ENCODE results near the gene KLK7.

Gene KLK7

GRCh38 chr19:50943074-50943828, 40.5 kb downstream of the KLK7 start:
- no peaks in the 10 kb centered on the region for H3K79me2 ChIP-seq (ENCODE audit: insufficient read depth, low read length)
- H3K4me2 ChIP-seq (ENCODE audit: low read depth, low read length, poor library complexity, severe bottlenecking), result no peak overlapping the region
- H3K9me3 ChIP-seq (ENCODE audit: insufficient read depth, low read depth, low read length), result no peaks in the 10 kb centered on the region
- H3F3A ChIP-seq (ENCODE audit: low read depth), result no peaks in the 10 kb centered on the region
- no peaks in the 10 kb centered on the region for H3K4me1 ChIP-seq (ENCODE audit: insufficient read depth, low read length, poor library complexity, severe bottlenecking)
- H3K36me3 ChIP-seq (ENCODE audit: insufficient read depth, low read length), result no peaks in the 10 kb centered on the region
- TF ChIP-seq, protein P1, sequence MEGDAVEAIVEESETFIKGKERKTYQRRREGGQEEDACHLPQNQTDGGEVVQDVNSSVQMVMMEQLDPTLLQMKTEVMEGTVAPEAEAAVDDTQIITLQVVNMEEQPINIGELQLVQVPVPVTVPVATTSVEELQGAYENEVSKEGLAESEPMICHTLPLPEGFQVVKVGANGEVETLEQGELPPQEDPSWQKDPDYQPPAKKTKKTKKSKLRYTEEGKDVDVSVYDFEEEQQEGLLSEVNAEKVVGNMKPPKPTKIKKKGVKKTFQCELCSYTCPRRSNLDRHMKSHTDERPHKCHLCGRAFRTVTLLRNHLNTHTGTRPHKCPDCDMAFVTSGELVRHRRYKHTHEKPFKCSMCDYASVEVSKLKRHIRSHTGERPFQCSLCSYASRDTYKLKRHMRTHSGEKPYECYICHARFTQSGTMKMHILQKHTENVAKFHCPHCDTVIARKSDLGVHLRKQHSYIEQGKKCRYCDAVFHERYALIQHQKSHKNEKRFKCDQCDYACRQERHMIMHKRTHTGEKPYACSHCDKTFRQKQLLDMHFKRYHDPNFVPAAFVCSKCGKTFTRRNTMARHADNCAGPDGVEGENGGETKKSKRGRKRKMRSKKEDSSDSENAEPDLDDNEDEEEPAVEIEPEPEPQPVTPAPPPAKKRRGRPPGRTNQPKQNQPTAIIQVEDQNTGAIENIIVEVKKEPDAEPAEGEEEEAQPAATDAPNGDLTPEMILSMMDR (conservative IDR thresholded peaks at IDR 0.05; ENCODE audit: low read length), result no peak
- no peak for TF ChIP-seq EZH2phosphoT487 (IDR thresholded peaks at IDR 0.05; ENCODE audit: borderline replicate concordance)
- H3K4me3 ChIP-seq (ENCODE audit: low read length, poor library complexity, severe bottlenecking), result no peak overlapping the region
- H3K9me2 ChIP-seq (replicated peaks; ENCODE audit: low read depth, low read length), result no peaks in the 10 kb centered on the region
- no peak overlapping the region for H3K9ac ChIP-seq (ENCODE audit: low read depth, low read length, poor library complexity, severe bottlenecking)
- H4K20me1 ChIP-seq (ENCODE audit: insufficient read depth, low read length, poor library complexity, severe bottlenecking), result no peaks in the 10 kb centered on the region
- H3K27me3 ChIP-seq (ENCODE audit: insufficient read depth, low read length, poor library complexity, severe bottlenecking), result no peaks in the 10 kb centered on the region
- no peak overlapping the region for H2AFZ ChIP-seq (ENCODE audit: low read length)

- Histone ChIP-seq H3K9me2 (replicated peaks; ENCODE audit: low read depth, low read length) (no peaks in the 10 kb centered on the region), H3K9me3 (ENCODE audit: insufficient read depth, low read depth, low read length) (no peaks in the 10 kb centered on the region), H4K20me1 (ENCODE audit: insufficient read depth, low read length, poor library complexity, severe bottlenecking) (no peaks in the 10 kb centered on the region), H3K4me1 (ENCODE audit: insufficient read depth, low read length, poor library complexity, severe bottlenecking) (no peaks in the 10 kb centered on the region), H3K4me3 (ENCODE audit: low read length, poor library complexity, severe bottlenecking) (no peak overlapping the region), H3K4me2 (ENCODE audit: low read depth, low read length, poor library complexity, severe bottlenecking) (no peak overlapping the region), H3K36me3 (ENCODE audit: insufficient read depth, low read length) (no peaks in the 10 kb centered on the region), H3F3A (ENCODE audit: low read depth) (no peaks in the 10 kb centered on the region), H3K27me3 (ENCODE audit: insufficient read depth, low read length, poor library complexity, severe bottlenecking) (no peaks in the 10 kb centered on the region), H3K9ac (ENCODE audit: low read depth, low read length, poor library complexity, severe bottlenecking) (no peak overlapping the region), H2AFZ (ENCODE audit: low read length) (no peak overlapping the region), H3K79me2 (ENCODE audit: insufficient read depth, low read length) (no peaks in the 10 kb centered on the region)
- TF ChIP-seq, protein P1 (conservative IDR thresholded peaks at IDR 0.05; ENCODE audit: low read length), result no peak
- no peak for TF ChIP-seq EZH2phosphoT487 (IDR thresholded peaks at IDR 0.05; ENCODE audit: borderline replicate concordance)
These were observed 44.1 kb downstream of the KLK7 start for GRCh38 chr19:50939596-50939995.

GRCh38 chr19:50933640-50934039, 50.1 kb downstream of the KLK7 start:
- TF ChIP-seq EZH2phosphoT487 (IDR thresholded peaks at IDR 0.05; ENCODE audit: borderline replicate concordance), result no peak
- TF ChIP-seq, protein P1 (conservative IDR thresholded peaks at IDR 0.05; ENCODE audit: low read length), result no peak
- Histone ChIP-seq H3K4me1 (ENCODE audit: insufficient read depth, low read length, poor library complexity, severe bottlenecking) (no peaks in the 10 kb centered on the region), H3K9me3 (ENCODE audit: insufficient read depth, low read depth, low read length) (no peaks in the 10 kb centered on the region), H3K9ac (ENCODE audit: low read depth, low read length, poor library complexity, severe bottlenecking) (no peak overlapping the region), H3K36me3 (ENCODE audit: insufficient read depth, low read length) (no peaks in the 10 kb centered on the region), H3K27me3 (ENCODE audit: insufficient read depth, low read length, poor library complexity, severe bottlenecking) (no peaks in the 10 kb centered on the region), H3K4me2 (ENCODE audit: low read depth, low read length, poor library complexity, severe bottlenecking) (no peak overlapping the region), H2AFZ (ENCODE audit: low read length) (no peak overlapping the region), H3F3A (ENCODE audit: low read depth) (no peaks in the 10 kb centered on the region), H3K79me2 (ENCODE audit: insufficient read depth, low read length) (no peaks in the 10 kb centered on the region), H3K4me3 (ENCODE audit: low read length, poor library complexity, severe bottlenecking) (no peak overlapping the region), H4K20me1 (ENCODE audit: insufficient read depth, low read length, poor library complexity, severe bottlenecking) (no peaks in the 10 kb centered on the region), H3K9me2 (replicated peaks; ENCODE audit: low read depth, low read length) (no peaks in the 10 kb centered on the region)

Data from Loucy (cell line).